K562 (cell line): Measurements from ENCODE around the gene MALAT1. TPM values are rescaled to one million over a fixed set of nuclear protein-coding genes. Genes with fewer than 3 reads are reported as not detected.

Experiments
- BDP1 ChIP-seq: IDR thresholded peaks from 3 replicates; pipeline ENCODE4 v1.6.1; 2011; ENCODE audit not compliant: insufficient read length, insufficient read depth
- DPF2 ChIP-seq: fragments of 450-650 bp; IDR thresholded peaks from 2 replicates; pipeline ENCODE4 v1.6.1; 2016
- HLTF ChIP-seq: fragments of 450-650 bp; IDR thresholded peaks from 2 replicates; pipeline ENCODE4 v1.6.1; 2016
- PML ChIP-seq: IDR thresholded peaks from 2 replicates; pipeline ENCODE4 v1.6.1; 2012; ENCODE audit warnings: low read length, inconsistent platforms
- PTBP1 ChIP-seq: fragments of 200-400 bp; formaldehyde crosslinking; IDR thresholded peaks from 2 replicates; pipeline ENCODE4 v1.6.1; 2017; ENCODE audit warnings: low read depth, low read length
- TSC22D4 ChIP-seq: fragments of 450-650 bp; IDR thresholded peaks from 2 replicates; pipeline ENCODE4 v1.6.1; 2016; ENCODE audit warnings: missing genetic modification characterization, missing biosample characterization, control low read depth
- ZFP36 ChIP-seq: fragments of 150-350 bp; IDR thresholded peaks from 2 replicates; pipeline ENCODE4 v1.6.1; 2018; ENCODE audit warnings: low read length, low read depth; ENCODE audit not compliant: partially characterized antibody
- polyA plus RNA-seq, 8 experiments: library from polyadenylated mRNA; depleted of rRNA in 4 of 8; stranded (reverse) in 5 of 8; unstranded in 3 of 8; fragments of >200 nt; fragmentation: Nextera tagmentation in 2 of 8; fragmentation: Illumina TruSeq in 1 of 8; extraction: Ambion mirVana in 2 of 8; extraction: Trizol in 1 of 8; gene quantifications; 2 replicates each; pipeline versions ENCODE4 v1.2.1 to v1.2.3, GENCODE V29; 2011 to 2014; ENCODE audit warnings: inconsistent platforms in 1 of 8, missing spikeins in 1 of 8
- total RNA-seq, 7 experiments: library from RNA; depleted of rRNA in 6 of 7; stranded (reverse); fragments of >200 nt in 6 of 7; fragmentation: Illumina TruSeq in 2 of 7; extraction: Trizol in 2 of 7; gene quantifications; 2 replicates each; pipeline versions ENCODE4 v1.2.1 to v1.2.3, GENCODE V29; 2011 to 2021; ENCODE audit warnings: low replicate concordance in 1 of 7
- TF ChIP-seq, protein P1 (sequence below): fragments of 250-450 bp; sonication (Bioruptor Pico); IDR thresholded peaks from 2 replicates; pipeline ENCODE4 v1.9.0; 2021; ENCODE audit warnings: mild to moderate bottlenecking
- TF ChIP-seq, protein P2 (sequence below): fragments of 250-450 bp; sonication (Bioruptor Pico); IDR thresholded peaks from 2 replicates; pipeline ENCODE4 v1.4.0; 2020; ENCODE audit warnings: mild to moderate bottlenecking
- TF ChIP-seq, protein P3 (sequence below): fragments of 450-650 bp; IDR thresholded peaks from one replicate; pipeline ENCODE4 v1.6.1; 2018; ENCODE audit warnings: mild to moderate bottlenecking, moderate library complexity; ENCODE audit not compliant: partially characterized antibody
- TF ChIP-seq, protein P4 (sequence below), 2 experiments: fragments of 450-650 bp in 1 of 2; sonication (generic) in 1 of 2; formaldehyde crosslinking; conservative IDR thresholded peaks; 2 replicates each; pipeline versions ENCODE4 v1.4.0 to v1.8.1; 2020 to 2022; ENCODE audit warnings: mild to moderate bottlenecking in 1 of 2, missing genetic modification reagents in 1 of 2

The MALAT1 gene
- total and polyA plus RNA-seq, 9 of the 15 experiments (the other 6 are each of a cell fraction or from before 2014, with no cell fraction given), result 363 to 8,715 (median 2,351) TPM

DNA sequence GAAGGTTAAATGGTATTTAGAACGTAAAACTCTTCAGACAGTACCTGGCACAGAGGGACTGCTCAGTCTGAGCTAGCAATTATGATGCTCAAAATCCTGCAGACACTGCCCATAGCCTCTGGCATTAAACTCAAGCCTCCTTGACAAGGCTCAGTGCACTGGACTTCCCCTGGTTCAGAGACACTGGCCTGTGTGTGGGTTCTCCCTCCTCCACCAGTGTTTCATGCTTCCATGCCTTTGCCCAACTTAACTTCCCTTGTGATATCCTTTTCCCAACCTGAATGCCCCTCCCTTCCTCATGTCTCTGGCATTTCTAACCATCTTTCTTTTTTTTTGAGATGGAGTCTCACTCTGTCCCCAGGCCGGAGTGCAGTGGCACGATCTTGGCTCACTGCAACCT, 50.3 kb downstream of the MALAT1 start (continued):
- no peak for TF ChIP-seq HLTF
- no peak for TF ChIP-seq TSC22D4 (tag)
- TF ChIP-seq, protein P1, sequence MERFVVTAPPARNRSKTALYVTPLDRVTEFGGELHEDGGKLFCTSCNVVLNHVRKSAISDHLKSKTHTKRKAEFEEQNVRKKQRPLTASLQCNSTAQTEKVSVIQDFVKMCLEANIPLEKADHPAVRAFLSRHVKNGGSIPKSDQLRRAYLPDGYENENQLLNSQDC (CRISPR knock-in tag), result no peak
- no peak for TF ChIP-seq ZFP36
- no peak for TF ChIP-seq BDP1
- TF ChIP-seq PML, result no peak
- no peak for TF ChIP-seq DPF2
- TF ChIP-seq PTBP1, result no peak
- TF ChIP-seq, protein P2, sequence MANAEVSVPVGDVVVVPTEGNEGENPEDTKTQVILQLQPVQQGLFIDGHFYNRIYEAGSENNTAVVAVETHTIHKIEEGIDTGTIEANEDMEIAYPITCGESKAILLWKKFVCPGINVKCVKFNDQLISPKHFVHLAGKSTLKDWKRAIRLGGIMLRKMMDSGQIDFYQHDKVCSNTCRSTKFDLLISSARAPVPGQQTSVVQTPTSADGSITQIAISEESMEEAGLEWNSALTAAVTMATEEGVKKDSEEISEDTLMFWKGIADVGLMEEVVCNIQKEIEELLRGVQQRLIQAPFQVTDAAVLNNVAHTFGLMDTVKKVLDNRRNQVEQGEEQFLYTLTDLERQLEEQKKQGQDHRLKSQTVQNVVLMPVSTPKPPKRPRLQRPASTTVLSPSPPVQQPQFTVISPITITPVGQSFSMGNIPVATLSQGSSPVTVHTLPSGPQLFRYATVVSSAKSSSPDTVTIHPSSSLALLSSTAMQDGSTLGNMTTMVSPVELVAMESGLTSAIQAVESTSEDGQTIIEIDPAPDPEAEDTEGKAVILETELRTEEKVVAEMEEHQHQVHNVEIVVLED (CRISPR knock-in tag), result no peak
- TF ChIP-seq, protein P3, sequence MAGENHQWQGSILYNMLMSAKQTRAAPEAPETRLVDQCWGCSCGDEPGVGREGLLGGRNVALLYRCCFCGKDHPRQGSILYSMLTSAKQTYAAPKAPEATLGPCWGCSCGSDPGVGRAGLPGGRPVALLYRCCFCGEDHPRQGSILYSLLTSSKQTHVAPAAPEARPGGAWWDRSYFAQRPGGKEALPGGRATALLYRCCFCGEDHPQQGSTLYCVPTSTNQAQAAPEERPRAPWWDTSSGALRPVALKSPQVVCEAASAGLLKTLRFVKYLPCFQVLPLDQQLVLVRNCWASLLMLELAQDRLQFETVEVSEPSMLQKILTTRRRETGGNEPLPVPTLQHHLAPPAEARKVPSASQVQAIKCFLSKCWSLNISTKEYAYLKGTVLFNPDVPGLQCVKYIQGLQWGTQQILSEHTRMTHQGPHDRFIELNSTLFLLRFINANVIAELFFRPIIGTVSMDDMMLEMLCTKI, result no peak
- TF ChIP-seq, protein P4, sequence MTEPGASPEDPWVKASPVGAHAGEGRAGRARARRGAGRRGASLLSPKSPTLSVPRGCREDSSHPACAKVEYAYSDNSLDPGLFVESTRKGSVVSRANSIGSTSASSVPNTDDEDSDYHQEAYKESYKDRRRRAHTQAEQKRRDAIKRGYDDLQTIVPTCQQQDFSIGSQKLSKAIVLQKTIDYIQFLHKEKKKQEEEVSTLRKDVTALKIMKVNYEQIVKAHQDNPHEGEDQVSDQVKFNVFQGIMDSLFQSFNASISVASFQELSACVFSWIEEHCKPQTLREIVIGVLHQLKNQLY (CRISPR knock-in tag; conservative IDR thresholded peaks at IDR 0.05), result no peak
